ENCODE measurements around the gene NR6A1. TPM values are rescaled to one million over a fixed set of nuclear protein-coding genes. Genes with fewer than 3 reads are reported as not detected.

NR6A1 gene
- total and polyA plus RNA-seq, 2 of the 13 experiments (the other 11 are each of a cell fraction or from before 2014, with no cell fraction given): 28.1 to 31.5 TPM

- TF ChIP-seq DMAP1 (CRISPR knock-in tag; IDR thresholded peaks at IDR 0.05) (0 out of 2 replicates have a peak, but pooled peaks have one; percentile 9), ZNF7 (CRISPR knock-in tag; IDR thresholded peaks at IDR 0.05) (no peak), ZNF609 (CRISPR knock-in tag; IDR thresholded peaks at IDR 0.05; ENCODE audit: borderline replicate concordance) (peak; percentile 18; the same call in 1 of the 2 replicates), SP1 (IDR thresholded peaks at IDR 0.05) (no peak), SP1 (CRISPR knock-in tag; IDR thresholded peaks at IDR 0.05) (no peak), NRL (CRISPR knock-in tag; IDR thresholded peaks at IDR 0.05; ENCODE audit: borderline replicate concordance) (0 out of 2 replicates have a peak, but pooled peaks have one; percentile 75), ZNF121 (CRISPR knock-in tag; IDR thresholded peaks at IDR 0.05) (0 out of 2 replicates have a peak, but pooled peaks have one; percentile 40), SP140L (CRISPR knock-in tag; IDR thresholded peaks at IDR 0.05; ENCODE audit: borderline replicate concordance) (no peak), ZNF441 (CRISPR knock-in tag; IDR thresholded peaks at IDR 0.05; ENCODE audit: borderline replicate concordance) (no peak), ZNF703 (CRISPR knock-in tag; IDR thresholded peaks at IDR 0.05; ENCODE audit: borderline replicate concordance) (no peak), ARNTL (CRISPR knock-in tag; IDR thresholded peaks at IDR 0.05) (0 out of 2 replicates have a peak, but pooled peaks have one; percentile 15), MBNL3 (CRISPR knock-in tag; conservative IDR thresholded peaks at IDR 0.05) (no peak), ZNF383 (CRISPR knock-in tag; IDR thresholded peaks at IDR 0.05; ENCODE audit: borderline replicate concordance) (no peak), REST (IDR thresholded peaks at IDR 0.05; ENCODE audit: borderline replicate concordance in 1 of 2, low read depth in 1 of 2, low read length in 2 of 2) (no peak), CEBPZ (IDR thresholded peaks at IDR 0.05; ENCODE audit: low read length) (no peak), ZKSCAN8 (CRISPR knock-in tag; IDR thresholded peaks at IDR 0.05; ENCODE audit: borderline replicate concordance) (no peak), TBL1XR1 (IDR thresholded peaks at IDR 0.05; ENCODE audit: borderline replicate concordance, low read length, partially characterized antibody) (no peak), ZNF34 (CRISPR knock-in tag; IDR thresholded peaks at IDR 0.05; ENCODE audit: borderline replicate concordance) (0 out of 2 replicates have a peak, but pooled peaks have one; percentile 53)
Measured at GRCh38 chr9:124507880-124508423, 263.2 kb downstream of the NR6A1 start (continued).
